Activated naive CD4-positive, alpha-beta T cell treated with Interleukin-2 at 50 U/mL for 16 hours (primary cell): ENCODE results near the gene EZH1.
"Not testable (repeated sequence)": the region's sequence is repeated elsewhere in the genome, so short reads cannot be mapped to it uniquely, and the experiment has no call there.

Experiments
- DNase-seq: peaks from one replicate; pipeline ENCODE4 v3.0.0-alpha.2; 2020

The EZH1 gene

GRCh38 chr17:42769964-42770363 lies 25.1 kb upstream of the EZH1 start:
- DNase-seq, result not testable (repeated sequence)

DNA sequence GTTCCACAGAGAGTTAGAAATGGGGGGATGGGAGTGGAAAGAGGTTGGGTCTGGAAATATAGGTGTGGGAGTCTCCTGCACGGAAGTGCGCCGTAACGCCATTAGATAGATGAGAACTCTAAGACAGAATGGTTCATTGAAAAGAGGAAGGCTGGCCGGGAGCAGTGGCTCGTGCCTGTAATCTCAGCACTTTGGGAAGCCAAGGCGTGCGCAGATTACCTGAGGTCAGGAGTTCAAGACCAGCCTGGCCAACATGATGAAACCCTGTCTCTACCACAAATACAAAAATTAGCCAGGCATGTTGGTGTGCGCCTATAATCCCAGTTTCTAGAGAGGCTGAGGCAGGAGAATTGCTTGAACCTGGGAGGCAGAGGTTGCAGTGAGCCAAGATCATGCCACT lies 23.2 kb upstream of the EZH1 start:
- not testable (repeated sequence) for DNase-seq

GRCh38 chr17:42767512-42767911 lies 22.7 kb upstream of the EZH1 start:
- no peak for DNase-seq

DNA sequence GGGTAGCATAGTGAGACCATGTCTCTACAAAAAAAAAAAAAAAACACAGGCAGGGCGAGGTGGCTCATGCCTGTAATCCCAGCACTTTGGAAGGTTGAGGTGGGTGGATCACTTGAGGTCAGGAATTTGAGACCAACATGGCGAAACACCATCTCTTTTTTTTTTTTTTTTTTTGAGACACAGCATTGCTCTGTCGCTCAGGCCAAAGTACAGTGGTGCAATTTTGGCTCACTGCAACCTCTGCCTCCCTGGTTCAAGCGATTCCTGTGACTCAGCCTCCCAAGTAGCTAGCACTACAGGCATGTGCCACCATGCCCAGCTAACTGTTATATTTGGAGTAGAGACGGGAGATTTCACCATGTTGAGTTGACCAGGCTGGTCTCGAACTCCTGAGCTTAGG lies 21.3 kb upstream of the EZH1 start:
- DNase-seq, result no peak

GRCh38 chr17:42761638-42762037 lies 16.8 kb upstream of the EZH1 start:
- DNase-seq, result no peak

- peak; percentile 13 for DNase-seq
Observed at GRCh38 chr17:42760652-42761581, 16.1 kb upstream of the EZH1 start, which contains the start of gene RAMP2. Gene RAMP2 (plus strand): TSS chr17:42761227. CDS start chr17:42761262, 35 bp downstream.

DNA sequence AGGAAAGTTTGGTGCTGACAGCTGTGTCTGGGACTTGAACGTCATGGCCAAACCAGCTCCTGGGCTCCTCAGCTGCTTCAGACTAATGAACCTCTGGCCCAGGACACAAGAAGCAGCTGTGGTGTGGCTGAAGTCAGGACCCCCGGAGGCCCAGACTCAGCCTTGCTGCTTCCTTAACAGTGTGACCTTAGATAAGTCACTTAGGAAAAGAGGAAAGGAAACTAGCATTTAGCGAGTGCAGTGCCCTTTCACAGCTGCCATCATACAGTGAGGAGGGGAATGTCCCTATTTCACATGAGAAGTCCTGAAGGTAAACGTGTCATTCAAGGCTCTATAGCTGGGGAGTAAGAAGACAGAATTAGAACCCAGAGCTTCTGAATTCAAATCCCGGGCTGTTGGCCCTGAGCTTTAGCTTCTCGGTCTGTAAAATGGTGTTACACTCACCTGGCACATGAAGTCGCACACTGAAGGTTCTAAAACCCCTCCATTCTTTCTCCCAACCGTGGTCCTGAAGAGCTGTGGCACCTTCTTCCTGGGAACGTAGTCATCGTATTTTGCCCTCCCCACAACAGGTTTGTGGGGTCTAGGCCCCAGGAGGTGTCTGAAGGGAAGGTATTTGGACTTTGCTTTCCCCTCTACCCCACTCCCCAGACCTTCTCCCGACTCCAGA lies 15.3 kb upstream of the EZH1 start:
- no peak for DNase-seq

DNA sequence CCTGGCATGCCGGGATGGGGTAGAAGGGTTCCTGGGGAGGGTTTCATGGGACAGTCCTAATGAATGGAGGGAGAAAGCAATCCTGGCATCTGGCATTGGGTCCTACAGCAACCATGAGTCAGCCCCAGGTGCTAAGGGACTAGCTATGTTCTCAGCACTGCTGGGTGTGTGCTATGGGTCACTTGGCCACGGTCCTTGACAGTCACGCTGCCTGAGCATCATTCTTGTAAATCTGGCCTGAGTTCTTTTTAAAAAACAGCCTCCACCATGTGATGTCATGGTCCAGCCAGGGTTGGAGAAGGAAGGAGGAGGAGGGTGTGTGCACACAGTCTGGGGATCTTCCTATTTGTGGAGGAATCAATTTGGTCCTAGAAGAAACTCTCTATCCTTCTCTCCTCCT lies 9.9 kb upstream of the EZH1 start:
- DNase-seq, result no peak

- DNase-seq, result no peak
Observed at GRCh38 chr17:42751628-42752027, 6.8 kb upstream of the EZH1 start.

GRCh38 chr17:42750739-42751344 lies 6.0 kb upstream of the EZH1 start:
- DNase-seq, result no peak

DNA sequence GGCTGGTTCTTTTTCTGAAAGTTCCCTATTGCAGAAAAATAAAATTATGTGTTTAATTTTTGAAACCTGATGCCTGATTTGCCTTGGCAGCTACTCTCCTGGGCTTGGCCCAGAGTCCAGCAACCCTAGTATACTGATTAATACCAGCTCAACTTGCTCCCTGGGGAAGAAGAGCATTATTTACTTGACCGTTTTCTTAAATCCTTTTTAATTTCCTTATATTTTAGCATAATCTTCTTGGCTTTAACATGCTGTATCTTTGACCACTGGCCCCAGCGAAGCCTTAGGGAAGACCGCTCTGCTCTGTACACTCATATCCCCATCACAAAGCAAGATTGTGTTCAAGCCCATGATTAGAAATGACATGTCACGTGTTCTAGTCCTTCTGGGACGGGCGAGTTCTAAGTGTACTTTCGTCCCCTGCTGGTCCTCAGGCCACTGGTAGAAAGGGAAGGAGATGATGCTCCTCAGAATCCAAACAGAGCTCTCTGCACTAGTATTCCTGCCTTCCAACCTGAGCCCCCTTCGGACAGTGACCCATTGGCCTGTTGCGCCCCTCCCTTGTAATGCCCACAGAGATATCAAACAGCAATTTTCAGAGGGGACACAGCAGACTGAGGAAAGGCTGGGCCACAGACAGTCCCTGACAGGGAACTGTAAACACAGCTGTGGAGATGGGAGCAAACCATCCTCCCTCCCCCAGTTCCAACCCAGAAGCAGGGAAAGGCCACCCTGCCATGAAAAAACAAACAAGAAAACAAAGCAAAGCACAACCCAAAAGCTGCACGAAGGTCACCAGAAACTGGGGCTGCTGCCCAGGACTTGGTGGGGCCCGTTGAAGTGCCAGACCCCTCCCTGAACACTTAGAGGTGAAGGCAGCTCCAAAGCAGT lies 4.3 kb upstream of the EZH1 start:
- DNase-seq, result no peak

DNA sequence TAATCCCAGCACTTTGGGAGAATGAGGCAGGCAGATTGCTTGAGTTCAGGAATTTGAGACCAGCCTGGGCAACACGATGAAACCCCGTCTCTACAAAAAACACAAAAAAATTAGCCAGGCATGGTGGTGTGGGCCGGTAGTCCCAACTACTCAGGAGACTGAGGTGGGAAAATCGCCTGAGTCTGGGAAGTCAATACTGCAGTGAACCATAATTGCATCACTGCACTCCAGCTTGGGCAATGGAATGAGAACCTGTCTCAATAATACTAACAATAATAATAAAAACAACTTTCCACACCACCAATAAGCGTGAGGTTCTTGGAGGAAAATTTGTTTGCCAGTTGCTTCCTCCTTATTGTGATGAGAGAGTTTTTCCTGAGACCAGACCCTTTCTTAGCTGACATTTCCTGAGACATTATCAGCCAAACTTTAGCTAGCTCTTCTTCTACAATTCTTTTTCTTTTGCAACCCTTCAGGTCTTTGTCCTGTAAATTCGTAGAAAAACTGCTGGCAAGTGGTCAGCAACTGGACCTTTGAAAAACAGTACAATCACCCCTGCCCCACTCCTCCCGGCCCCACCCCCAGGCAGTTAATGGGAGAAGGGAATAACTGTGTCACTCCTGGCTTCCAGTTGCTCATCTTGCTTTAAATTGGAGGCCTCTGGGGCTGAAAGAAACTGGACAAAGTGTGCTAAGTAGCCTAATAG lies 3.5 kb upstream of the EZH1 start:
- no peak for DNase-seq

GRCh38 chr17:42744283-42744805 lies 496 bp downstream of the EZH1 start:
- peak; percentile 73 for DNase-seq

DNA sequence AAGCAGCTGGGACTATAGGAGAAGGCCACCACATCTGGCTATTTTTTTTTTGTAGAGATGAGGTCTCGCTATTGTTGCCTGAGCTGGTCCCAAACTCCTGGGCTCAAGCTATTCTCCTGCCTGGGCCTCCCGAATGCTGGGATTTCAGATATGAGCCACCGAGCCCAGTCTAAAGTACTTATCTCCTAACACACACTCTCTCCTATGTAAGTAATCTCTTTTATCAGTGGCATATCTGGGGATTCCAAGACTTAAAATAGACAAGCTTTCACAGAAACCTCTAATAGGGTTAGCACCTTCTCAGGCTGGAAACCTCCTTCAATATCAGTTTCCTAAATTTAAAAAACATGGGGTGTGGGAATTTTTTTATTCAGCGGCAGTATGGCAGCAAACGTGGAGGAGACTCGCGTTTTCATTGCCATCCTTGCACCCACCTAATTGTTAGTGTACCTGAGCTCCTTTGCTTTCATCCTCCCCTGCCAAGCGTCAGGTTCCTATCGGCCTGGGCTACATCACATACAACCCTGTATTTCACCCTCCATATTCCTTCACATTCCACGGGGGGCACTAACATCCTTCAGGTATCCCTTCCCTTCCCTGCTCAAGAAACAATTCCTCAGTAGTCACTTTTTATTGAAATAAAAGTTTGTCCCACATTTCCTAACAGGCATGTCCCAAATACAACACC lies 1.1 kb downstream of the EZH1 start:
- no peak for DNase-seq

- DNase-seq, result not testable (repeated sequence)
Observed at GRCh38 chr17:42742916-42743315, 1.9 kb downstream of the EZH1 start.

GRCh38 chr17:42740699-42741098 lies 4.1 kb downstream of the EZH1 start:
- DNase-seq, result no peak

GRCh38 chr17:42725143-42725542 lies 19.7 kb downstream of the EZH1 start:
- DNase-seq, result no peak

DNA sequence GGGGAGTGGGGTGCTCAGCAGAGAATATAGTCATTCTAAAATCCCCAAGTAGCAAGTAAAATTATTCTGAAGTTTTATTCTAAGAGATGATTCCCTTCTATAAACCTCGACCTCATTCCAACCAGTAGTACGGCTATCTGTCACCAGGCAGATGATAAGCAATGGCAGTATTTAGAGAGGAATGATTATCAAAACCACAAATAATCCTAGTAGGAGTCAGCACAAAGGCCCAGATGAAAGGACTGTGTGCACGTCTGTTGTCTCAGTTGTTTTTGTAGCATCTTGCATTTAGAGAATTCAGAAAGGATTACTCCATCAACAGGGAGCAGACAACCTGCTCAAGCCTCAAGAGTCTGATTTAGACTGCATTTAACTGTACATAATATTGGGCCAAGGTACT lies 21.2 kb downstream of the EZH1 start:
- no peak for DNase-seq

- DNase-seq, result peak; percentile 15
Observed at GRCh38 chr17:42720996-42721583, 23.8 kb downstream of the EZH1 start.

DNA sequence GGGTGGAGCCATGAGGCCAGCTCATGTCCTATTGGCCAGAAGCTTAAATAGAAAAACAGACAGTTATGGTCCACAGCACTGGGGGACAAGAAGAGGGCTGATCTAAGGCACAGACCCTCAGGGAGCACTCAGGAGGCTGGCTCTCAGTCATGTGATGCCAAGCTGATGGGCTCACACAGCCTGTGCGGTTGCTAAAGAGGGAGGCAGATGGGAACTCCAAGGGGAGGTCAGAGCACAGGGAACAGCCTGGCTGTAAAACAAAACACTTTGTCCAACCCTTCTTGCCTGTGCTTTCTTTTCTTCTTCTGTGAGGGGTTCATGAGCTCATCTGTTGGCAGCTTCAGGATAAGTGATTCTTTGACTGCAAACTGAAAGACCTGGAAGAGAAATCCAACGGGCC lies 35.3 kb downstream of the EZH1 start:
- DNase-seq, result no peak

GRCh38 chr17:42708588-42708987 lies 36.3 kb downstream of the EZH1 start:
- no peak for DNase-seq
